Sigmoid colon (tissue), 4 donors: ENCODE data around the gene ADARB1.

ENCODE experiments used
- EP300 ChIP-seq, 4 donors: sonication (generic); formaldehyde crosslinking; IDR thresholded peaks; one replicate each; pipeline ENCODE4 v1.6.1; 2017; ENCODE audit warnings: antibody characterized with exemption in 4 of 4
- POLR2A ChIP-seq, 2 donors: fragments of 450-650 bp; IDR thresholded peaks; one replicate each; pipeline ENCODE4 v1.6.1; 2016; ENCODE audit warnings: antibody characterized with exemption in 2 of 2, mild to moderate bottlenecking in 2 of 2, moderate library complexity in 2 of 2
- POLR2AphosphoS5 ChIP-seq, 4 donors: sonication (generic); formaldehyde crosslinking; IDR thresholded peaks; one replicate each; pipeline ENCODE4 v1.6.1; 2017; ENCODE audit warnings: antibody characterized with exemption in 4 of 4
- TF ChIP-seq, protein P1 (sequence below), 4 experiments: fragments of 450-650 bp in 3 of 4; fragments of 200-600 bp in 1 of 4; IDR thresholded peaks; one replicate each; pipeline ENCODE4 v1.5.1; 2016 to 2019; ENCODE audit warnings: antibody characterized with exemption in 4 of 4, mild to moderate bottlenecking in 3 of 4, moderate library complexity in 2 of 4

DNA sequence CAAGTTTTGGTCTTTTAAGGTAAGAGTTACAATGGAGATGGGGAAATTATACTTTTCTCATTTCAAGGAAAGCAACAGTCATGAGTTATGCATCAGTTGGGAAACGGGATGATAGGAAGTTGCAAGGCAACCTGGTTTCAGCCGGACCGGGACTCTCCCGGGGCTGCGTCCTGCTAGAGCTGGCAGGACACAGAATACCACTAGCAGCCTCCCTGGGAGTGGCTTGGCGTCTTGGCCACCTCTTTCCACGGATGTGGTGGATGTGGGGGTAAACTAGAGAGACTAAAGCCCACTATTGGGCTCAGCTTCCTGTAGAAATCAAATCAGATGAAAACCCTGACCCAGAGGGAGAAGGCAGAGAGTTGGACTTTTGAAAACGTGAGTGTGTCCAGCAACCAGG, 71.9 kb downstream of the ADARB1 start:
- TF ChIP-seq, protein P1, sequence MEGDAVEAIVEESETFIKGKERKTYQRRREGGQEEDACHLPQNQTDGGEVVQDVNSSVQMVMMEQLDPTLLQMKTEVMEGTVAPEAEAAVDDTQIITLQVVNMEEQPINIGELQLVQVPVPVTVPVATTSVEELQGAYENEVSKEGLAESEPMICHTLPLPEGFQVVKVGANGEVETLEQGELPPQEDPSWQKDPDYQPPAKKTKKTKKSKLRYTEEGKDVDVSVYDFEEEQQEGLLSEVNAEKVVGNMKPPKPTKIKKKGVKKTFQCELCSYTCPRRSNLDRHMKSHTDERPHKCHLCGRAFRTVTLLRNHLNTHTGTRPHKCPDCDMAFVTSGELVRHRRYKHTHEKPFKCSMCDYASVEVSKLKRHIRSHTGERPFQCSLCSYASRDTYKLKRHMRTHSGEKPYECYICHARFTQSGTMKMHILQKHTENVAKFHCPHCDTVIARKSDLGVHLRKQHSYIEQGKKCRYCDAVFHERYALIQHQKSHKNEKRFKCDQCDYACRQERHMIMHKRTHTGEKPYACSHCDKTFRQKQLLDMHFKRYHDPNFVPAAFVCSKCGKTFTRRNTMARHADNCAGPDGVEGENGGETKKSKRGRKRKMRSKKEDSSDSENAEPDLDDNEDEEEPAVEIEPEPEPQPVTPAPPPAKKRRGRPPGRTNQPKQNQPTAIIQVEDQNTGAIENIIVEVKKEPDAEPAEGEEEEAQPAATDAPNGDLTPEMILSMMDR (IDR thresholded peaks at IDR 0.05), result no peak
- TF ChIP-seq POLR2AphosphoS5 (IDR thresholded peaks at IDR 0.05), result no peak
- no peak for TF ChIP-seq POLR2A (IDR thresholded peaks at IDR 0.05)
- TF ChIP-seq EP300 (IDR thresholded peaks at IDR 0.05), result no peak
